Brain pericyte (primary cell): ENCODE results near the gene CRACDL.

Experiments used
- DNase-seq: peaks from one replicate; pipeline ENCODE4 v3.0.0-alpha.2; 2012; ENCODE audit warnings: low read depth, low spot score

CRACDL gene

GRCh38 chr2:98859323-98859722 is 76.7 kb downstream of the CRACDL start:
- DNase-seq, result no peak

- no peak for DNase-seq
These were observed 79.0 kb downstream of the CRACDL start for GRCh38 chr2:98857001-98857400.

- DNase-seq, result no peak
These were observed 81.3 kb downstream of the CRACDL start for GRCh38 chr2:98854682-98855081.

DNA sequence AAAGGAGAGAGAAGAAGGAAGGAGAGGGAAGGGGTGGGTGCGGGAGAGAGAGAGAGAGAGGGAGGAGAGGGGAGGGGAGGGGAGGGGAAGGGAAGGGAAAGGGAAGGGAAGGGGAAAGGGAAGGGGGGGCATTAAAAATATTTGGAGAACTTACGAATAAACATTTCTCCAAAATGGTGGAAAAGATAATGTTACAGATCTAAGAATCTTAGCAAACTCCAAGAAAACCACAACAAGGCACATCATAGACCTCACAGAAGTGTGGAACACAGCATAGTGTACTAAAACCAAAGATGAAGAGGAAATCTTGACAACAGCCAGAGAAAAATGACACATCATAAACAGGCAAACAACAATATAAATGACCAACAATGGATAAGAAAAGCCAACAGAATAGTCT is 83.1 kb downstream of the CRACDL start:
- no peak for DNase-seq

GRCh38 chr2:98850074-98850473 is 86.0 kb downstream of the CRACDL start:
- DNase-seq, result no peak

DNA sequence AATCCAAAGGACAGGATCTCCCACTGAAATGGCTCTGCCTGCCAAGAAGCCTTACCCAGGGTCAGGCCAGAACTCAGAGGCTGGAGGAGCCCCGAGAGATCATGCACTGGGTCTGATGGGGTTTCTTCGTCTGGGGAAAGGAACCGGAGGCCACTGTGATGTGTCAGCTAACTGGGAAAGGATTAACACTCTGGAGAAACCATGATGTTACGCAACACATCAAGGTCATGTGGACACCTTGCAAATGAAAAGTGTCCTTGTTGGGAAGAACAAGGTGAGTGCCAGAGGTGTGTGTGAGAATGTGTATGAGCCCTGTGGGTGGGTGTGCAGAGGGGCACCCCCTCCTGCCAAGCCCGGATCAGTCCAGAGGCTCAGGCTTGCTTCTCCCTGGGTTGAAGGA is 86.9 kb downstream of the CRACDL start:
- DNase-seq, result no peak

- no peak for DNase-seq
These were observed 88.2 kb downstream of the CRACDL start for GRCh38 chr2:98847853-98848252.

DNA sequence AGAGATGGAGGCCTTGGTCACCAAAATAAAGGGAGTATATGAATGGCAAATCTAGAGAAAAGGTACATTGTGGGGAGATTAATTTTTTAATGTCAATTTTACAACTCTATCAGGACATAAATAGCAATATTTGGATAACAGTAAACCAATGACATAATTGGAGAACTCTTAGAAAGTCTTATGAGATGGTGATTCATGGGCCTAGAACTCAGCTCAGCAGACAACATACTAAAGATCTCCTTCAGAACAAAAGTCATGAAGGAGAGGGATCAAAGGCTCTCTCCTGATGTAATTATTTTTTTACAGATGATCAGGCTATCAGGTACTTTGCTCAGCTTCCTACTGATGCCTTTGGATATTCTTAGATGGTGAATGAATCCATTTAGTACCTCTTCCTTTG is 90.0 kb downstream of the CRACDL start:
- no peak for DNase-seq

DNA sequence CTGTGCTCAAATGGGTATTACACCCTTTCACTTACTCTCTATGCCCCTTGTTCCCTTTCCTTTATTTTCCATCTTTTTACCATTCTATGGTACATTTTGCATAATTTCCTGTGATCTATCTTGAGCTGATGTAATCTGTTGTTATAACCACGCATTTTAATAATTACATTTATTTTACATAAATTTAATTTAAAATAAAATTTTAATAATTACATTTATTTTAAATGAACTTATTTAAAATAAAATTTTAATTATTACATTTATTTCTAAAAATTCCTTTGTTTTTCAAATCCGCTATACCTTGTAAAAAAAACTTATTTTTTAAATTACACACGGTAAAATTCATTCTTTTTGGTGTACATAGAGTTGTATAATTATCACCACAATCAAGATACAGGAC is 93.9 kb downstream of the CRACDL start:
- no peak for DNase-seq

GRCh38 chr2:98839292-98839691 is 96.7 kb downstream of the CRACDL start:
- no peak for DNase-seq

GRCh38 chr2:98835831-98836385 is 100.1 kb downstream of the CRACDL start:
- DNase-seq, result no peak

GRCh38 chr2:98833917-98834263 is 102.1 kb downstream of the CRACDL start:
- DNase-seq, result no peak

DNA sequence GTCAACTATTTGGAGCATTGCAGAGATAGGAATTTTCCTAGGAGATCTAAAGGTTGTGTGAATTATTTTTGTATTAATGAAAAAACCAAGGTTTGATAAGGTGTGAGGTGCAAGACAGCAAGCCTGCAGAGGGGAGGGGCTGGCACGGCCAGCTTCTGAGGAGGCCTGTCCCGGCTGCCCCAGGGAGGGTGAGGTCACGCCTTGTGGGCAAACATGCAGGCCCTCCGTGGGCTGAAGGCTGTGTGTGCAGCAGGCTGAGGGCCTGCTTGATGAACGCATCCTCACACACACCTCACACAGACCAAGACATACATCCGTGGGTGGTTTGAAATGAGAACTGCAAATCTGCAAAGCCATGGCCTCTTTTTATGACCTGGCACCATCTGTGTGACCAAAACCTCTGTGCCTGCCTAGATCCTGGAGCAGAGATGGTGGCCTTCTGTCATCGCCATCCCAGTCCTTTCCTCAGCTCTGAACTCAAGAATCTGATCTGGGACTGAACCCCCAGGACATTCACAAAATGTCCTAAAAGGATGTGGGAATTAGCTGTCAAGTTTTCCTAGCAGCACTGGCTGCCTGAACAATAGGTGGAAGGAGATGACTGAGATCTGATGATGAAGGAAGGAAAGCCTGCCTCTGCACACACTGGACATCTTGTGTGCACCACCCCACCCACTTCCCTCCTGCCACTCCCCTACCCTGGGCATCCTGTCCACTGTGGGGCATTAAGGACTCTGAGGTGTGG is 102.7 kb downstream of the CRACDL start:
- DNase-seq, result no peak

DNA sequence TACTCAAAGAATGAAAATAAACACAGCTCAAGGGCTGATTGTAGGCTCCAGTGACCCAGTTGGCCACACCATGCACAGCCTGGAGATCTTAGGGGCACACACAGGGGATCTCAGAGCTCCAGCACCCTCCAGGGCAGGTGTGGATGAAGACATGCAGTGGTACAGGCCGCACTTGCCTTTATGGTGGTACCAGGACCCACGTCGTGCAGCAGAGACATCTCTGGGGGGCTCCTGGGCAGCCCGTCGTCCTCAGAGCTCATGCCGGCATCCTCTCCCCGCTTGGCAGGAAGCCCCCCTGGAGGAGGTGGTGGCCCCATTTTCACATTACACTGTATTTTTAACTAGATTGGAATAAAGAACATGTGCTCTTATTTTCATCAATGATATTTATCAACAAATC is 103.9 kb downstream of the CRACDL start:
- DNase-seq, result no peak

- no peak for DNase-seq
These were observed 105.4 kb downstream of the CRACDL start for GRCh38 chr2:98830571-98831145.

GRCh38 chr2:98829581-98830270 is 106.3 kb downstream of the CRACDL start:
- DNase-seq, result no peak

- no peak for DNase-seq
These were observed 107.1 kb downstream of the CRACDL start for GRCh38 chr2:98828793-98829371.

DNA sequence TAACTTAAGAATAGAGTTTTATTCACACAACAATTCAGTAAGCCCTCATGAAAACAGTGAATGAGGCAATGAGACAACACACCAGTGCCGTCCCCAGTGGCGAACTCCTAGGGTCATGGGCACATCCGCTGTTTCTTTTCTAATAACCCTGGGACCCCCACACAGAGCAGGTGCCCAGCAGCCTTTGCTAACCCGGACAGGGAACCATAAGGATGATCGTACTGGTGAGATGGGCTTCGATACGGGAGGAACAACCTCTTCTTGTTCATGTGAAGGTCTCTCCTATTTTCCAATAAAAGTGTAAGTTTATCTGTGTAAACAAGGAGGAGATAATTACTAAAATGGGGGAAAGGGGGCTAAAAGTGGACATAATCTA is 107.7 kb downstream of the CRACDL start:
- no peak for DNase-seq

DNA sequence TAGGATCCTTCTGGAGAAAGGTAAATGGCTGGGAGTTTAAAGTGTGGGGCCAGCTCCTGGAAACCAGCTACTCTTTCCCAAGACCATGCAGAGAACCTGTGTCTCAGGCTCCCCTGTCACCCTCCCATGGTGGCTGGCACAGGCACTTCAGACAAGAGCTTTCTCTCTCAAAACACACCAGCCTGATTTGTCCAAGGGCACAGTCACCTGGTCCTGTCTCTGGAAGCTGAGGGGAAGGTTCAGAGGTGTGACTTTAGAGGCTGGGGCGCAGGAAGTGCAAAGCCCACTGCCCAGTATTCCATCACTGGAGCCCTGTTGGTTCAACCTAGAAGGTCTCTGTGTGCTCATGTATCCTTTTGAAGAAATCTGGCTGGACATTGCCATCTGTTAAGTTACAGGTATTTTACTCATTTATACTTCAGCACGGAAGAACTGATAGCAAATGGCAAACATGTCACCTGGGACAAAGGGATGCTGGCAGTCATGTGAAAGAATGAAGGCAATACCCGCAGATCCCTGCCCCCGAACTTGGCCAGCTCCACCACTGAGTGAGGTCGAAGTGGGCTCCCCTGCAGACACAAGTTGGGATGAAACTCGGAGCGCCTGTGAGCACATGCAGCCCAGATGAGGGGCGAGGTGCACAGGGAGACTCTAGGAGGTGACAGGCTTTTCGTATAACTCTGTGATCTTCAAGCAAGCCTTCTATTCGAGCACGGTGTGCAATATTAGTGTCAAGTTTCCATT is 108.2 kb downstream of the CRACDL start:
- no peak for DNase-seq

DNA sequence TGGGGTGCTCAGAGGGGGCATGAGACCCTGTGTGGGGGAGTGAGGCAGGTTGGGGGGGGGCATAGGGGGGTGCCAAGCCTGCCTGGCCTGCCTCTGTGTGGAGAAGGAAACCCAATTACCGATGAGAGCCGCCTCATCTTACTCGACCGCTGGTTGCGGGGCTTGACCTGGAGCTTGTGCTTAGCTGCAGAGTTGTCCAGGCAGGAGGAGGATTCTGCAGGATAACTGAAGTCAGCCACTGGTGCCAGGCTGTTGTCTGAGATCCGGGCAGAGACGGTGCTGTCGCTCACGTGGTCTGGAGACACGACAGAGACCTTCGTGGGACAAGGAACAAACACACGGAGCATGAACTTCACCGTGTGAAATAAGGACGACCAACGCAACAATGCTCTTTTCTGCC is 109.2 kb downstream of the CRACDL start:
- no peak for DNase-seq

DNA sequence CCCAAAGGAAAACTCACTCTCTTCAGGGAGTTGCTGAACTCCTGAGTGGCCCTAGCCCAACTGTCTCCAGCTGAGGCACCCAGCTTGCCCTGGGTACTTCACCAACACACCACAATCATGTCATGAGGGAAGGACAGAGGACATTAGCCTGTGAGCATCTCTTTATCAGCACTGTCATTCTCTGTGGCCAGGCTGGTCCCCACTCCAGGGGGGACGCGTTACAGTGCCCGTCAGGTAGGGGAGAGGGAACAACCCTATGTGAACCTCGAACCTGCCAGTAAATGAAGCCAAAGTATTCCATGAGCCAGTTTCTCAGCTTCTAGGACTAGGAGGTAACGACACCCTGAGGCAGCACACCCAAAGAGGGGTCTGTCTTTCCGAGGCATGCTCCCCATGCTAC is 110.2 kb downstream of the CRACDL start:
- DNase-seq, result no peak

DNA sequence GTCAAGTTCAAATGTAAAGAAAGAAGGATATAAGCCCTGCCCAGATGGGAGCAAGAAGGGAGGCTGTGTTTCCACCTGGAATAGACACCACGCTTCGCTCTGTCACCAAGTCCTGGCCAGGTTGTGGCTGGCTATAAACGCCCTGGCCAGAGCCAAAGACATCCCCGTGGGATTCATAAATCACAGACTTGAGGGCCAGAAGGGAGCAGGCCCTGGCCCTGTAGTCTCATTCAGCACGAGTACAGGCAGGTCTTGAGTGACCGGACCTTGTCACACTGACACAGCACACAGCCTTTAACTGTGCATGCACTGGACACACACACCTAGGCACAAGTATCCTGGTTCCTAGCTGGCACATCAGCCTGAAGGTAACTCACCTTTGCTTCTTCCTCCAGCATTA is 110.6 kb downstream of the CRACDL start:
- no peak for DNase-seq
